Type B pancreatic cell (in vitro differentiated cells): ENCODE measurements around the gene SIX1. TPM values are rescaled to one million over a fixed set of nuclear protein-coding genes. Genes with fewer than 3 reads are reported as not detected.

Experiments
- DNase-seq: peaks from one replicate; pipeline ENCODE4 v3.0.0; 2021; ENCODE audit warnings: mixed read lengths; ENCODE audit not compliant: unreplicated experiment; ENCODE audit errors: extremely low spot score
- H3K27ac Mint-ChIP-seq: 2 replicates; pipeline ENCODE4 v1.8.0; 2021; ENCODE audit warnings: mild to moderate bottlenecking, mixed read lengths
- H3K27me3 Mint-ChIP-seq: 2 replicates; pipeline ENCODE4 v1.8.0; 2021; ENCODE audit warnings: mixed read lengths
- H3K36me3 Mint-ChIP-seq: 2 replicates; pipeline ENCODE4 v1.8.0; 2021; ENCODE audit warnings: mixed read lengths
- H3K4me1 Mint-ChIP-seq: one replicate; pipeline ENCODE4 v1.8.0; 2021; ENCODE audit warnings: mixed read lengths; ENCODE audit not compliant: unreplicated experiment
- H3K4me3 Mint-ChIP-seq: 2 replicates; pipeline ENCODE4 v1.8.0; 2021; ENCODE audit warnings: mild to moderate bottlenecking, mixed read lengths
- H3K9me3 Mint-ChIP-seq: 2 replicates; pipeline ENCODE4 v1.8.0; 2021; ENCODE audit warnings: mixed read lengths
- CTCF ChIP-seq: fragments of 200-600 bp; sonication (generic); conservative IDR thresholded peaks from 2 replicates; pipeline ENCODE4 v1.5.0; 2021; ENCODE audit warnings: antibody characterized with exemption, mild to moderate bottlenecking
- total RNA-seq: library from RNA; stranded (reverse); gene quantifications from 2 replicates; pipeline ENCODE4 v1.2.1, GENCODE V29; 2021; ENCODE audit warnings: low replicate concordance

SIX1 gene
- total RNA-seq, 1 donor from 2014 or later = 32.6 TPM

- Mint-ChIP-seq H3K27ac (peak overlapping the region; percentile 2), H3K4me1 (peaks cover 25% of the 10 kb centered on the region), H3K4me3 (peak overlapping the region; percentile 69), H3K9me3 (no peaks in the 10 kb centered on the region), H3K36me3 (peaks cover 16% of the 10 kb centered on the region), H3K27me3 (peaks cover 96% of the 10 kb centered on the region)
- no peak for DNase-seq
- TF ChIP-seq CTCF = no peak
These were observed 5.6 kb downstream of the SIX1 start for GRCh38 chr14:60643463-60644314.

- peaks cover 15% of the 10 kb centered on the region for H3K36me3 Mint-ChIP-seq
- H3K9me3 Mint-ChIP-seq = no peaks in the 10 kb centered on the region
- no peak for TF ChIP-seq CTCF
- DNase-seq = no peak
- peaks cover 97% of the 10 kb centered on the region for H3K27me3 Mint-ChIP-seq
- H3K4me1 Mint-ChIP-seq = peaks cover 30% of the 10 kb centered on the region
- no peak overlapping the region for H3K27ac Mint-ChIP-seq
- H3K4me3 Mint-ChIP-seq = peak overlapping the region; percentile 69
These were observed 6.2 kb downstream of the SIX1 start for GRCh38 chr14:60643141-60643462.

GRCh38 chr14:60642270-60643140, 6.8 kb downstream of the SIX1 start:
- Mint-ChIP-seq H3K9me3 (no peaks in the 10 kb centered on the region), H3K27ac (no peak overlapping the region), H3K27me3 (peaks cover 95% of the 10 kb centered on the region), H3K4me1 (peaks cover 33% of the 10 kb centered on the region), H3K36me3 (peaks cover 13% of the 10 kb centered on the region), H3K4me3 (peak overlapping the region; percentile 69)
- no peak for TF ChIP-seq CTCF
- no peak for DNase-seq

GRCh38 chr14:60641742-60642269, 7.5 kb downstream of the SIX1 start:
- Mint-ChIP-seq H3K4me1 (peaks cover 35% of the 10 kb centered on the region), H3K27me3 (peaks cover 92% of the 10 kb centered on the region)

More at GRCh38 chr14:60641742-60642269, 7.5 kb downstream of the SIX1 start:
- DNase-seq = no peak
- Mint-ChIP-seq H3K4me3 (peak overlapping the region; percentile 74), H3K9me3 (no peaks in the 10 kb centered on the region), H3K36me3 (peaks cover 13% of the 10 kb centered on the region), H3K27ac (no peak overlapping the region)
- no peak for TF ChIP-seq CTCF
